Stimulated activated naive CD8-positive, alpha-beta T cell treated with anti-CD3 and anti-CD28 coated beads, Interleukin-15, amount 100 ng/mL, for 72 hours (primary cell): ENCODE results near the gene NR3C2.

Source experiments
- ATAC-seq: fragments of 150-1000 bp; cut with Tn5 transposase; 2 replicates; pipeline ENCODE4 v1.10.0; 2021; ENCODE audit warnings: mild to moderate bottlenecking, moderate library complexity
- DNase-seq, 2 donors: peaks; one replicate each; pipeline ENCODE4 v3.0.0; 2021 to 2022
- H3K27ac Mint-ChIP-seq, 2 donors: one replicate each; pipeline ENCODE4 v1.8.0; 2022; ENCODE audit warnings: mild to moderate bottlenecking in 2 of 2, mixed read lengths in 2 of 2, moderate library complexity in 2 of 2
- H3K27me3 Mint-ChIP-seq: one replicate; pipeline ENCODE4 v1.8.0; 2022; ENCODE audit warnings: mixed read lengths
- H3K4me1 Mint-ChIP-seq: one replicate; pipeline ENCODE4 v1.8.0; 2022; ENCODE audit warnings: mild to moderate bottlenecking, mixed read lengths
- H3K4me3 Mint-ChIP-seq, 2 donors: one replicate each; pipeline ENCODE4 v1.8.0; 2022; ENCODE audit warnings: mild to moderate bottlenecking in 2 of 2, mixed read lengths in 2 of 2, moderate library complexity in 1 of 2
- H3K9me3 Mint-ChIP-seq, 2 donors: one replicate each; pipeline ENCODE4 v1.8.0; 2022; ENCODE audit warnings: mixed read lengths in 2 of 2

NR3C2 gene

DNA sequence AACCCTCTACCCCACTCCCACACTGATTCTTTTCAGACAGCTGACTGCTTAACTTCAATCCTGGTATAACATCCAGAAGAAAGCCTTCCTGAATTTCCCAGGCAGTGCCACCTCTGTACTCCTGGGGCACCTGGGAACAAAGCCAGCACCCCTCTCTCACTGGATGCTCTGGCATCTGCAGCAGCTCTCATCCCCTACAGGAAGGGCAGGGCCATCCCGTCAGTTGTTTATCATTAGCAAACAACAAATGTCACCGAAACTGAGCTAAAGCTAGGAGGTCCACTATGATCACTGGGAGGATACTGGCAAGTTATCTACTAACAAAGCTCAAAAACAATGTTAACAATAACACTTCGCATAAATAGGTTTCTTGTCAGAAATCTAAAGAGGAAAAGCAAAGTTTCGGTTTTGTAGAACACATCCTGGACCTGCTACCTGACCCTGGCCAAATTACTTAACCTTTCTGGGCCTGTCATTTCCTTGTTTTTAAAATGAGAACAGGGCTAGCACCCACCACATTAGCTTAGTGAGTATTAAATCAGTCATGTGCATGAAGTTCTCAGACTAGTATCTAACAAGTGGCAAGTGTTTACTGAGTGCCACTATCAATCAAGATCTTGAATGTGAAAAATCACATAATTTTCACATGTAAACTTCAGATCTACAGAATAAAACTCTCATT lies 86.6 kb downstream of the NR3C2 start:
- no peaks in the 10 kb centered on the region for H3K9me3 Mint-ChIP-seq
- ATAC-seq (peak; percentile 82), DNase-seq (no peak)
- H3K4me1 Mint-ChIP-seq: peaks cover 31% of the 10 kb centered on the region
- no peaks in the 10 kb centered on the region for H3K27me3 Mint-ChIP-seq
- H3K27ac Mint-ChIP-seq: peak overlapping the region in 1 of 2 donors; percentile 35
- peak overlapping the region; percentile 30 to 44 for H3K4me3 Mint-ChIP-seq

- H3K4me1 Mint-ChIP-seq: peaks cover 36% of the 10 kb centered on the region
- no peak overlapping the region for H3K4me3 Mint-ChIP-seq
- no peak for ATAC-seq
- no peaks in the 10 kb centered on the region for H3K9me3 Mint-ChIP-seq
- no peak for DNase-seq
- H3K27ac Mint-ChIP-seq: no peak overlapping the region
- no peaks in the 10 kb centered on the region for H3K27me3 Mint-ChIP-seq
These were observed 88.0 kb downstream of the NR3C2 start for GRCh38 chr4:148354186-148354585.

- no peak for ATAC-seq
These were observed 88.6 kb downstream of the NR3C2 start for GRCh38 chr4:148353571-148353970.

DNA sequence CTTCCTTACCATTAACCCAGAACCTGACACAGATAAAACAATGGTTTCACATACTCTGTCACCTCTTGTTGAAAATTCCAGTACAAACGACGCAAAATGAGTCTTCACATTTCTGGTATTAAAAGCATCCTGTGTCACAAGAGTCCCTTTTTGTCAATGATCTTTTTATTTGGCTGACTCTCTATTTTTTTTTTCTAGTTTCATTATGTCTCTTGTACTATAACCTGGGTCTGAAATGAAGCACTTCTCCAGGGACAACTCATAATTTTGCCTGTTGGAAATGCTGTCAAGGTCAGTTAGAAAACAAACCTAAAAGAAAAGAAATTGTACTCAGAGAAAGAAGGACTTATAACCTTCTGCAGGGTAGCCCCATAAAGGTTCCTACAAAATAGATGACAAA lies 93.1 kb downstream of the NR3C2 start:
- peak overlapping the region in 1 of 2 donors; percentile 32 for H3K27ac Mint-ChIP-seq
- ATAC-seq (peak; percentile 42), DNase-seq (no peak)
- no peaks in the 10 kb centered on the region for H3K27me3 Mint-ChIP-seq
- no peaks in the 10 kb centered on the region for H3K9me3 Mint-ChIP-seq
- peak overlapping the region; percentile 42 to 43 for H3K4me3 Mint-ChIP-seq
- H3K4me1 Mint-ChIP-seq: peaks cover 43% of the 10 kb centered on the region

More at GRCh38 chr4:148353571-148353970, 88.6 kb downstream of the NR3C2 start:
- H3K4me1 Mint-ChIP-seq: peaks cover 36% of the 10 kb centered on the region
- DNase-seq: no peak
- no peak overlapping the region for H3K4me3 Mint-ChIP-seq
- no peak overlapping the region for H3K27ac Mint-ChIP-seq
- H3K27me3 Mint-ChIP-seq: no peaks in the 10 kb centered on the region
- no peaks in the 10 kb centered on the region for H3K9me3 Mint-ChIP-seq

DNA sequence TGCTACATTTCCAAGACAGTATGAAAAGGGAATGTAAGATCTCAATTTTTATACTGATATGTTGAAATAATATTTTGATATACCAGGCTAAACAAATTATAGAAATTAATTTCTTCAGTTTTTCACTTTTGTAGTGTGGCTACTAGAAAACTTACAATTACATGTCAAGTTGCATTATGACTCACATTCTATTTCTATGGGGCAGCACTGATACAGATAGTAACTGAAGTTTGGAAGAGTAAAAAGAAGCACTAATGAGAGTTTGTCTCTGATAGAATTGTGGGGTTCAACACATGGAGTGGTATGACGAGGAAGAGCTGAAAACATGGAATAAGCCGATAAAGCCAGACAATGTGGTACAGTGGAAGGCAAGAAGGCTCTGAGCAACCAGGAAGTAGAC lies 95.6 kb downstream of the NR3C2 start:
- Mint-ChIP-seq H3K4me3 (no peak overlapping the region), H3K4me1 (peaks cover 49% of the 10 kb centered on the region), H3K27ac (no peak overlapping the region), H3K9me3 (no peaks in the 10 kb centered on the region), H3K27me3 (no peaks in the 10 kb centered on the region)
- ATAC-seq (no peak), DNase-seq (no peak)

DNA sequence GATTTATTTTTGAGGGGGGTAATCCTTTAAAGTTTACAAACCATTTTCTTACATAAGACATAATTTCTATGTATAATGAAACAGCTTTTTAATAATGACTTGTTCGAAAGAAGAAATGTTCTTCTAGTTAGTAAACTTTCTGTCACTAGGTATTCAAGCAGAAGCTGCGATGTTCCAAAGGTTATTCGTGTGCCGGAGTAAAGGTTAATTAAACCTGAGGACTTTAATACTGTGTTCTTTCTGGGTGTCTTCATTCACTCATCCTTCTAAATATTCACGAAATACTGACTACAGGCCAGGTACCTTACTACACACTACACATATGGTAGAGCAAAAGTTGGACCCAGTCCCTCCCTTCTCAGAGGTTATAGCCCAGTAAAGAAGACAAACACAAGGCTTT lies 96.7 kb downstream of the NR3C2 start:
- H3K27me3 Mint-ChIP-seq: no peaks in the 10 kb centered on the region
- H3K4me1 Mint-ChIP-seq: peaks cover 48% of the 10 kb centered on the region
- no peak for DNase-seq

GRCh38 chr4:148344941-148345340 lies 97.3 kb downstream of the NR3C2 start:
- no peaks in the 10 kb centered on the region for H3K27me3 Mint-ChIP-seq
- peaks cover 42% of the 10 kb centered on the region for H3K4me1 Mint-ChIP-seq
- no peak overlapping the region for H3K4me3 Mint-ChIP-seq
- ATAC-seq (no peak), DNase-seq (no peak)
- no peak overlapping the region for H3K27ac Mint-ChIP-seq
- H3K9me3 Mint-ChIP-seq: peaks cover 11 to 15% of the 10 kb centered on the region in 2 donors

More for the DNA sequence above, 96.7 kb downstream of the NR3C2 start:
- no peak overlapping the region for H3K4me3 Mint-ChIP-seq
- H3K27ac Mint-ChIP-seq: no peak overlapping the region
- no peak for ATAC-seq
- H3K9me3 Mint-ChIP-seq: peaks cover 5 to 9% of the 10 kb centered on the region in 2 donors

GRCh38 chr4:148344352-148344751 lies 97.9 kb downstream of the NR3C2 start:
- ATAC-seq (no peak), DNase-seq (no peak)
- H3K4me1 Mint-ChIP-seq: peaks cover 36% of the 10 kb centered on the region
- no peaks in the 10 kb centered on the region for H3K27me3 Mint-ChIP-seq
- H3K27ac Mint-ChIP-seq: no peak overlapping the region
- H3K4me3 Mint-ChIP-seq: no peak overlapping the region
- peaks cover 13 to 20% of the 10 kb centered on the region in 2 donors for H3K9me3 Mint-ChIP-seq

GRCh38 chr4:148341980-148342800 lies 100.0 kb downstream of the NR3C2 start:
- H3K27me3 Mint-ChIP-seq: no peaks in the 10 kb centered on the region
- no peak overlapping the region for H3K4me3 Mint-ChIP-seq
- H3K4me1 Mint-ChIP-seq: peaks cover 19% of the 10 kb centered on the region
- H3K9me3 Mint-ChIP-seq: peaks cover 13 to 20% of the 10 kb centered on the region in 2 donors
- no peak for DNase-seq
- no peak for ATAC-seq
- no peak overlapping the region for H3K27ac Mint-ChIP-seq

DNA sequence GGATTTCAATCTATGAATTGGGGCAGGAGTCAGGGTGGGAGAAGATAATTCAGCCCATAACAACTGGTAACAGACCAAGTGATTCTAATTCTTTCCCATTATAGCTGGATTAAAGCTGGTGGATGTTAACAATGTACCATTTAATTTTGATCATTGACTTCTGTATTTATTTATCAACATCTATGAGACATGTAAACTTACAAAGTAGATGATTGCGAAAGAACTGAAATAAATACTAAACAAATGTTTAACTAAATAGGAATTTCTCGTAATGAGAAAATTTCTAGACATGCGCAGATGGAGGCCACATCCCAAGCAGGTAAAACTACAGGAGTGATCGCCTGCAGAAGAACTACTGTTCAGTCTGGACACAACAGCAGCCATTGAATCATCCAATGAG lies 107.1 kb downstream of the NR3C2 start:
- H3K4me3 Mint-ChIP-seq: no peak overlapping the region
- no peaks in the 10 kb centered on the region for H3K27me3 Mint-ChIP-seq
- no peak overlapping the region for H3K27ac Mint-ChIP-seq
- DNase-seq: no peak
- peaks cover 10% of the 10 kb centered on the region for H3K4me1 Mint-ChIP-seq
- peaks cover 4 to 7% of the 10 kb centered on the region in 2 donors for H3K9me3 Mint-ChIP-seq
- ATAC-seq: no peak

DNA sequence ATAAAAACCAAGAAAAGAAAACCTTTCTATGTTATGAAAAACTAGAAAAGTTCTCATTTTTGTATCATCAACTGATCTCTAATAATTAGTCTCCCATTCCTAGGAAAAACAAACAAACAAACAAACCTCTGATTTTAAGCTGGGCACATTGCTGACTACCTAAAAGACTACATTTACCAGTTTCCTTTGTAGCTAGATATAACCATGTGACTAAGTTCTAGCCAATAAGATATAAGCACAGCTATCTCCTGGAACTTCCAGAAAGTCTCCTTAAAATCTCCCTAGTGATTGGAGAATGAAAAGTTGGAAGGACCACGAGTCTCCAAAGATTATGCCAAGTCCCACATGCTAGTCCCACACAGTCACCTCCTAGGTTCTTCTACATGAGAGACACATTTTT lies 108.9 kb downstream of the NR3C2 start:
- H3K27ac Mint-ChIP-seq: no peak overlapping the region
- H3K4me1 Mint-ChIP-seq: peaks cover 23% of the 10 kb centered on the region
- H3K9me3 Mint-ChIP-seq: no peaks in the 10 kb centered on the region
- no peak for ATAC-seq
- DNase-seq: no peak
- H3K4me3 Mint-ChIP-seq: no peak overlapping the region
- H3K27me3 Mint-ChIP-seq: no peaks in the 10 kb centered on the region

DNA sequence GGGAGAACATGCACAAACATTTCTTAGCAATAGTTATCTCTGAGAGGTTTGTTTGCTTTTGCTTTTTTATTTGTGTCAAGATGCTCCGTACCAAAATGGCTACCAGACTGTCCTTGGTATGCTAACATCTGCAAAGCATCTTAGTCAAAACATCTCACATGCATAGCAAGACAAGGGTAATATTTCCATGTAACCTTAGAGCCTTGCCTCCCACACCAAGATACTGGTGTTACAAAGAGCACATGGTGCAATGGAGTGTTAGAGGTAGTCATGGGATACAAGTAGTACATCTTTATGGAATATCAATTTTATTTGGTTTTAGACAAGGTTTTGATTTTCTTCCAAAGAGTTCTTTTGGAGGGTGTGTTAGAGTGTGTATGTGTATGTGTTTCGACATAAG lies 109.7 kb downstream of the NR3C2 start:
- Mint-ChIP-seq H3K4me1 (peaks cover 31% of the 10 kb centered on the region), H3K4me3 (no peak overlapping the region), H3K9me3 (no peaks in the 10 kb centered on the region), H3K27me3 (no peaks in the 10 kb centered on the region), H3K27ac (no peak overlapping the region)
- DNase-seq: no peak
- no peak for ATAC-seq

DNA sequence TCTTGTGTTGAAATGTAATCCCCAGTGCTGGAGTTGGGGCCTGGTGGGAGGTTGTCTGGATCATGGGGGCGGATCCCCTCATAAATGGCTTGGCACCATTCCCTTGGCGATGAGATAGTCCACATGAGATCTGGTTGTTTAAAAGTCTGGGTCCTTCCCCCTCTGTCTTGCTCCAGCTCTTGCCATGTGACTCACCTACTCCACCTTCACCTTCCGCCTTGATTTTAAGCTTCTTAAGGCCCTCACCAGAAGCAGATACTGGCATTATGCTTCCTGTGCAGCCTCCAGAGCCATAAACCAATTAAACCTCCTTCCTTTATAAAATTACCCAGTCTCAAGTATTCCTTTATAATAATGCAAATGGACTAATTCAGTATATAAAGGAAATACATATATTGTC lies 111.5 kb downstream of the NR3C2 start:
- Mint-ChIP-seq H3K4me1 (peaks cover 33% of the 10 kb centered on the region), H3K4me3 (no peak overlapping the region), H3K27ac (no peak overlapping the region), H3K9me3 (no peaks in the 10 kb centered on the region), H3K27me3 (no peaks in the 10 kb centered on the region)
- DNase-seq (no peak), ATAC-seq (no peak)

- no peak for DNase-seq
- Mint-ChIP-seq H3K27ac (no peak overlapping the region), H3K4me3 (no peak overlapping the region), H3K27me3 (no peaks in the 10 kb centered on the region), H3K4me1 (peaks cover 37% of the 10 kb centered on the region), H3K9me3 (no peaks in the 10 kb centered on the region)
- no peak for ATAC-seq
These were observed 112.1 kb downstream of the NR3C2 start for GRCh38 chr4:148330161-148330560.

- DNase-seq: no peak
- Mint-ChIP-seq H3K4me3 (no peak overlapping the region), H3K27ac (no peak overlapping the region), H3K4me1 (peaks cover 41% of the 10 kb centered on the region), H3K9me3 (no peaks in the 10 kb centered on the region), H3K27me3 (no peaks in the 10 kb centered on the region)
- no peak for ATAC-seq
These were observed 112.5 kb downstream of the NR3C2 start for GRCh38 chr4:148329751-148330150.

GRCh38 chr4:148327683-148328082 lies 114.5 kb downstream of the NR3C2 start:
- peaks cover 7 to 8% of the 10 kb centered on the region in 2 donors for H3K9me3 Mint-ChIP-seq
- H3K4me3 Mint-ChIP-seq: no peak overlapping the region
- ATAC-seq (peak; percentile 59), DNase-seq (no peak)
- peak overlapping the region in 1 of 2 donors; percentile 82 for H3K27ac Mint-ChIP-seq
- no peaks in the 10 kb centered on the region for H3K27me3 Mint-ChIP-seq
- H3K4me1 Mint-ChIP-seq: peaks cover 45% of the 10 kb centered on the region
